ENCODE results near the gene NUMBL.

DNA sequence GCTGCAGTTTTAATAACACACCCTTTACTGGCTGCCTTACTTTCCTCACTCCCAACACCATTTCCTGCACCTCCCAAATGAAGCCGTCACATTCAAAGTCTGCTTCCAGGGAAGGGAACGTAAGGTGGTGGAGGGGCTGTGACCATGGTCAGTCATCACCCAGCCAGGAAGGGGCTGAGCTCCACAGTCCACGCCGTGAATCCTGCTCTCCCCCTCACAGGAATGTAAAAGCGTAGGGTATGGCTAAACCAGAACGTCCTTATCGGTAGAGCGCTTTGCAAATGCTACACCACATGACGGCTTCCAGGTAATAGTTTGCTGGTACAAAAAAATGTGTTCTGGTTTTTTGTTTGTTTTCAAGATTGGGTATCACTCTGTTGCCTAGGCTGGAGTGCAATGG lies 7.0 kb downstream of the NUMBL start:
- TF ChIP-seq POLR2A (IDR thresholded peaks at IDR 0.05) = no peak
- TF ChIP-seq, protein P1, sequence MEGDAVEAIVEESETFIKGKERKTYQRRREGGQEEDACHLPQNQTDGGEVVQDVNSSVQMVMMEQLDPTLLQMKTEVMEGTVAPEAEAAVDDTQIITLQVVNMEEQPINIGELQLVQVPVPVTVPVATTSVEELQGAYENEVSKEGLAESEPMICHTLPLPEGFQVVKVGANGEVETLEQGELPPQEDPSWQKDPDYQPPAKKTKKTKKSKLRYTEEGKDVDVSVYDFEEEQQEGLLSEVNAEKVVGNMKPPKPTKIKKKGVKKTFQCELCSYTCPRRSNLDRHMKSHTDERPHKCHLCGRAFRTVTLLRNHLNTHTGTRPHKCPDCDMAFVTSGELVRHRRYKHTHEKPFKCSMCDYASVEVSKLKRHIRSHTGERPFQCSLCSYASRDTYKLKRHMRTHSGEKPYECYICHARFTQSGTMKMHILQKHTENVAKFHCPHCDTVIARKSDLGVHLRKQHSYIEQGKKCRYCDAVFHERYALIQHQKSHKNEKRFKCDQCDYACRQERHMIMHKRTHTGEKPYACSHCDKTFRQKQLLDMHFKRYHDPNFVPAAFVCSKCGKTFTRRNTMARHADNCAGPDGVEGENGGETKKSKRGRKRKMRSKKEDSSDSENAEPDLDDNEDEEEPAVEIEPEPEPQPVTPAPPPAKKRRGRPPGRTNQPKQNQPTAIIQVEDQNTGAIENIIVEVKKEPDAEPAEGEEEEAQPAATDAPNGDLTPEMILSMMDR (IDR thresholded peaks at IDR 0.05) = no peak
